SK-N-MC (cell line): ENCODE measurements around the gene LEF1.

ENCODE experiments used
- EZH2 ChIP-seq: fragments of 200-600 bp; sonication (generic); IDR thresholded peaks from one replicate; pipeline ENCODE4 v1.6.1; 2017; ENCODE audit warnings: antibody characterized with exemption
- FOXP2 ChIP-seq: optimal IDR thresholded peaks from 2 replicates; pipeline ENCODE3; 2011; ENCODE audit warnings: mild to moderate bottlenecking, moderate library complexity; ENCODE audit not compliant: insufficient read depth; ENCODE audit errors: extremely low read length, control extremely low read depth
- POLR2AphosphoS5 ChIP-seq: IDR thresholded peaks from 2 replicates; pipeline ENCODE4 v1.6.1; 2012; ENCODE audit warnings: mild to moderate bottlenecking, low read depth, low read length, borderline replicate concordance

DNA sequence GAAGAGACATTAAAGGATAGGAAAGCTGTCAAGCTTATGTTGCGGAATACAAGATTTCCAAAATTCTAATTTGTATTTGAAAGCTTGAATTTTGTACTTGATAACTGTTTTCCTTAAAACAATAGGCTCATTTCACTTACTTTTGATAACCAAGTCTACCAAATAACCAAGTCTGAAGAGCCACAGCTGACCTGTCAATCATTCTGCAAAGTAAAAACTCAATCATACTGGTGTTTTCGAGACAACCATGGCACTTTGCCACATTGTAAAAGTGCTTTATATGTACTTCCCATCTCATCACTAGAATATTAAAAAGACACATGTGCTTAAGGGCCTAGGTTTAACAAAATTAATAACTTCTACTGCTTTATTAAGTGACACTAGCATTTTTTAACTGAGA is 47.9 kb downstream of the LEF1 start:
- no peak for TF ChIP-seq EZH2
- no peak for TF ChIP-seq POLR2AphosphoS5
- no peak for TF ChIP-seq FOXP2
